ENCODE measurements around the gene GNB1. TPM values are rescaled to one million over a fixed set of nuclear protein-coding genes. Genes with fewer than 3 reads are reported as not detected.

GNB1 gene
- total and polyA plus RNA-seq, 3 experiments from 2014 or later: 114 to 470 (median 436) TPM

DNA sequence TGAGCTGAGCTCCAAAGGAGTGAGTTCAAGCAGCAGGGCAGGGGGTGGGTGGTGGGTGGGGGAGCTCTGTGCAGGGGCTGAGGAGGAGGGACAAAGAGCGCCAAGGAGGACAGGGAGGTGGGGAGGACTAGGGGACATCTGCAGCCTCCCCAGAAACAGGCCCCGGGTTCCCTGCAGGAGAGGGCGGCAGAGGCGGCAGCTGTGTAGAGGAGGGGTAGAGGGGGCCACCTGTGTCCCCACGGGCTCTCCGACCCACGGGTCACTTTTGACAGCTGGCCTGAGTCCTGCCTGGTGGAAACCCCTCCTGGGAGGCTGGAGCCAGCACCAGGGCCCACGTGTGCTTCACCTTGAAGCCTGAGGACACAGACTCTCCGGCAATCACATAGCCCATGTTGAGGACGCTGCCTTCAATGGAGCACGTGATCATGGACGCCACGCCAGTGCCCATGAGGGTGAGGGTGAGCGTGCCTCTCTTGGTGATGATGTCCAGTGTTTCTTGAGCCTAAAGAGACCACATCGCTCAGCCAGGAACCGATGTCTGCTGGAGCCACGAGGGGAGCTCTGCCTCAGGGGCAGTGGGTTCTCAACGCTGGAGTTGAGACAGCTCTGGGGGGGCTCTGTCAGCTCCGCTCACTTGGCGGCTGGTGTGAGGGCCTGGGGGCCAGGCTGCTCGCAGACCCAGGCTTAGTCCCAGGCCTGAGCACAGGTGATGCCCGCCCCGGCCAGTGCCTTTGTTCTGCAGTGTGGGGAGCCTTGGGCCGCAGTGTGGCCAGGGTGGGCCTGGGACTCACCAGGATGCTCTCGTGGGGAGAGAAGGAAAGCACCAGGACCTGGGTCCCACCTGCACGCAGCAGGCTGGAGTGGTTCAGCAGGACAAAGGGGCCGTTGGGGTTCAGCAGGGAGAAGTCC, 34.8 kb upstream of the GNB1 start:
- H3K4me3 ChIP-seq (ENCODE audit: low read length): no peak overlapping the region
- POLR2A ChIA-PET: no interaction called here
- H3K9me3 Mint-ChIP-seq: no peaks in the 10 kb centered on the region

DNA sequence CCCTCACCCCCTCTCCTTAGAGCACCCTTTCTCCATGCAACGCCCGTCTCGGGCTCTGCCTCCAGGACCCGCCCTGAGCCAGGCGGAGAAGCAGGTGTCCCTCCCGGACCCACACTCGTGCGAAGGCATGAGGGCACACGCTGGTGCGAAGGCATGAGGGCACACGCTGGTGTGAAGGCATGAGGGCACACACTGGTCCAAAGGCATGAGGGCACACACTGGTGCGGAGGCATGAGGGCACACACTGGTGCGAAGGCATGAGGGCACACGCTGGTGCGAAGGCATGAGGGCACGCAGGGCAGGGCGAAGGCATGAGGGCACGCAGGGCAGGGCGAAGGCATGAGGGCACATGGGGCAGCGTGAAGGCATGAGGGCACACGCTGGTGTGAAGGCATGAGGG, 34.0 kb upstream of the GNB1 start:
- H3K4me1 Mint-ChIP-seq: no peaks in the 10 kb centered on the region
- H3K9me3 Mint-ChIP-seq: no peaks in the 10 kb centered on the region
- Histone ChIP-seq H3K4me3 (ENCODE audit: low read length) (no peak overlapping the region), H3K27me3 (ENCODE audit: insufficient read depth, low read length, poor library complexity, severe bottlenecking) (no peaks in the 10 kb centered on the region), H3K4me1 (ENCODE audit: insufficient read depth, low read length) (peaks cover 2% of the 10 kb centered on the region), H3K9me3 (ENCODE audit: low read length) (no peaks in the 10 kb centered on the region), H3K27ac (ENCODE audit: low read depth, low read length) (no peak overlapping the region), H3K36me3 (ENCODE audit: insufficient read depth, low read length) (no peaks in the 10 kb centered on the region)
- H3K27me3 Mint-ChIP-seq: no peaks in the 10 kb centered on the region
- H3K27ac Mint-ChIP-seq: no peak overlapping the region
- no peak overlapping the region for H3K4me3 Mint-ChIP-seq
- no peak for DNase-seq
- POLR2A ChIA-PET: no interaction called here
- CTCF ChIA-PET: no interaction called here
- H3K36me3 Mint-ChIP-seq: no peaks in the 10 kb centered on the region

More for the DNA sequence above, 34.8 kb upstream of the GNB1 start:
- H3K4me1 Mint-ChIP-seq: no peaks in the 10 kb centered on the region
- no peak overlapping the region for H3K27ac Mint-ChIP-seq
- H3K4me3 Mint-ChIP-seq: no peak overlapping the region
- no peak overlapping the region for H3K27ac ChIP-seq (ENCODE audit: low read depth, low read length)
- no peaks in the 10 kb centered on the region for H3K36me3 ChIP-seq (ENCODE audit: insufficient read depth, low read length)
- CTCF ChIA-PET: no interaction called here
- DNase-seq: no peak
- H3K4me1 ChIP-seq (ENCODE audit: insufficient read depth, low read length): no peaks in the 10 kb centered on the region
- H3K9me3 ChIP-seq (ENCODE audit: low read length): no peaks in the 10 kb centered on the region
- H3K27me3 ChIP-seq (ENCODE audit: insufficient read depth, low read length, poor library complexity, severe bottlenecking): no peaks in the 10 kb centered on the region
- no peaks in the 10 kb centered on the region for H3K27me3 Mint-ChIP-seq
- no peaks in the 10 kb centered on the region for H3K36me3 Mint-ChIP-seq

DNA sequence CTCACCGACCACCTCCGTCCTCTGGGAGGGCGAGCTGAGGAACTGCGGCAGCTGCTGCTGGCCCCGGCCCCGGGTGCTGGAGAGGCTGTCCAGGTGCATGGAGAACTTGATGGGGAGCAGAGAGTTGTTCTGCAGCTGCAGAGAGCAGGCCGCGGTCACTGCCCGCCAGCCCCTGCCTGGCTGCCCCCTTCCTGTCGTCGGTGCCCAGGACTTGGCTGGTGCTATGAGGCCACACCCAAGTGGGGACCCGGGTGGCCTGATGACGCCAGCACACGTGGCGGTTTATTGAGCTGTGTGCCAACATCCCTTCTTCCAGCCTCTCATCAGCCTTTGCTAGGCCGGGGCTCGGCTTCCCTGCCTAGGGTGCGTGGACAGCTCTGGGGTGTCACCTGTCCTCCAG, 33.5 kb upstream of the GNB1 start:
- Histone ChIP-seq H3K36me3 (ENCODE audit: insufficient read depth, low read length) (no peaks in the 10 kb centered on the region), H3K27ac (ENCODE audit: low read depth, low read length) (no peak overlapping the region), H3K27me3 (ENCODE audit: insufficient read depth, low read length, poor library complexity, severe bottlenecking) (no peaks in the 10 kb centered on the region), H3K4me1 (ENCODE audit: insufficient read depth, low read length) (peaks cover 6% of the 10 kb centered on the region), H3K9me3 (ENCODE audit: low read length) (no peaks in the 10 kb centered on the region), H3K4me3 (ENCODE audit: low read length) (no peak overlapping the region)
- Mint-ChIP-seq H3K4me3 (no peak overlapping the region), H3K36me3 (no peaks in the 10 kb centered on the region), H3K27me3 (no peaks in the 10 kb centered on the region), H3K4me1 (peaks cover 0 to 3% (median 0%) of the 10 kb centered on the region in 3 donors), H3K9me3 (no peaks in the 10 kb centered on the region), H3K27ac (no peak overlapping the region)
- DNase-seq: no peak
- CTCF ChIA-PET: interaction anchor here (0.7 kb wide), 1 partner anchor 15 kb away, joined by 3 read pairs; no protein-coding TSS in a partner anchor
- POLR2A ChIA-PET: no interaction called here

DNA sequence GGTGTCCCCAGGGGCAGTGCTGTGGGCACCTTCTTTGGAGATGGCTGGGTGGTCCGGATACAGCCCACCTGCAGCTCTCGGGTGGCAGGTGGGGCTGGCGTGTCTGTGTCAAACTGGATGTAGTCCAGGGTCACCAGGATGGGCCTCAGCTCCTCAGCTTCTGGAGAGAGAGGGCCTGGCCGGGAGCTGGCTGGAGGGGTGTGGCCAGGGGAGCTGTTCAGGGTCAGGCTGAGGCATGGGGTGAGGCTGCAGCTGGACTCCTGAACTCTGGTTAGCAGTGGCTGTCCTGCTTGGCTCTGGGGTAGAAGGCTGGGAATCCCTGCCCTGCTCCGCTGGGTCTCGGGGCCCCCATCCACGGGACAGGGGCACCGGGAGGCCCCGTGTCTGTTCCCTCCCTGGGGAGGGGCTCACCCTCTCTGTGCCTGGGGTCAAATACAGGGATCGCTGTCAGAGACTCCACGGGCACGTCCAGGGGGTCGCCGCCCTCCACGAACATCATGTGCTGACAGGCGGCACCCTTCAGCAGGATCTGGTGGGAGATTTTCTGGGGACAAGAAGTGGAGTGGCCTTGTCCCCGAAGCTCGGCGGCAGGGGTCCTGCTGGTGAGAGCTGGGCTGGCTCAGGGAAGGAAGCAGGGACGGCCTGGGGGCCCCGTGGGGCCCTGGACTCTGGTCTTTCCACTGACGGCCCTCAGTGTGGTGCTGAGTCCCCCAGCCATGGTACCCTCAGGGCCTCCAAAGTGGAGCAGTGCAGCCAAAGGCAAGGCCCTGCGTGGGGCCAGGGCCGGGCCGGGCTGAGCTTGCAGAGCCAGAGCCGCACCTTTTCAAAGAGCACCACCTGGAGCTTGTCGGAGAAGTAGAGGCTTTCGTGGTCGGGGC, 32.3 kb upstream of the GNB1 start:
- Histone ChIP-seq H3K27me3 (ENCODE audit: insufficient read depth, low read length, poor library complexity, severe bottlenecking) (no peaks in the 10 kb centered on the region), H3K4me3 (ENCODE audit: low read length) (no peak overlapping the region), H3K27ac (ENCODE audit: low read depth, low read length) (no peak overlapping the region), H3K36me3 (ENCODE audit: insufficient read depth, low read length) (no peaks in the 10 kb centered on the region), H3K4me1 (ENCODE audit: insufficient read depth, low read length) (peaks cover 12% of the 10 kb centered on the region), H3K9me3 (ENCODE audit: low read length) (no peaks in the 10 kb centered on the region)
- no peak for DNase-seq
- Mint-ChIP-seq H3K27ac (no peak overlapping the region), H3K4me1 (peaks cover 0 to 7% (median 0%) of the 10 kb centered on the region in 3 donors), H3K9me3 (no peaks in the 10 kb centered on the region), H3K27me3 (no peaks in the 10 kb centered on the region), H3K36me3 (no peaks in the 10 kb centered on the region), H3K4me3 (no peak overlapping the region)
- CTCF ChIA-PET: interaction anchor here (0.7 kb wide), 1 partner anchor 14 kb away, joined by 3 read pairs; no protein-coding TSS in a partner anchor
- POLR2A ChIA-PET: no interaction called here

DNA sequence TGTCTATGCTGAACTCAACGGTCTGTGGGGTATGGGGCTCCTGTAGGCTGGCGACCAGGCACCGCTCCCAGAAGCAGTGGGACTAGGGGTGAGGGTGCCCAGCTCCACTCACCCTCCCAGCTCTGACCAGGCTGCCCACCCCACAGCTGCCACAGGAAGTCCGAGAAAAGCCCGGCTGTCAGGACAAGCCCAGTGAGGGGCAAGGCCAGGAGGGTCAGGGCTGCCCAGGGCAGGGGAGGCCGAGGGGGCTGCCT, 31.7 kb upstream of the GNB1 start:
- H3K36me3 Mint-ChIP-seq: no peaks in the 10 kb centered on the region
- DNase-seq: no peak
- H3K9me3 Mint-ChIP-seq: no peaks in the 10 kb centered on the region
- H3K27ac ChIP-seq (ENCODE audit: low read depth, low read length): no peak overlapping the region
- H3K4me3 ChIP-seq (ENCODE audit: low read length): no peak overlapping the region
- no peaks in the 10 kb centered on the region for H3K27me3 Mint-ChIP-seq
- no peaks in the 10 kb centered on the region for H3K36me3 ChIP-seq (ENCODE audit: insufficient read depth, low read length)
- H3K9me3 ChIP-seq (ENCODE audit: low read length): no peaks in the 10 kb centered on the region
- POLR2A ChIA-PET: no interaction called here
- peak overlapping the region in 1 of 8 donors; percentile 42 for H3K27ac Mint-ChIP-seq
- H3K4me1 ChIP-seq (ENCODE audit: insufficient read depth, low read length): peaks cover 18% of the 10 kb centered on the region
- no peak overlapping the region for H3K4me3 Mint-ChIP-seq
- no peaks in the 10 kb centered on the region for H3K27me3 ChIP-seq (ENCODE audit: insufficient read depth, low read length, poor library complexity, severe bottlenecking)
- H3K4me1 Mint-ChIP-seq: peaks cover 0 to 8% (median 3%) of the 10 kb centered on the region in 3 donors
- CTCF ChIA-PET: no interaction called here

DNA sequence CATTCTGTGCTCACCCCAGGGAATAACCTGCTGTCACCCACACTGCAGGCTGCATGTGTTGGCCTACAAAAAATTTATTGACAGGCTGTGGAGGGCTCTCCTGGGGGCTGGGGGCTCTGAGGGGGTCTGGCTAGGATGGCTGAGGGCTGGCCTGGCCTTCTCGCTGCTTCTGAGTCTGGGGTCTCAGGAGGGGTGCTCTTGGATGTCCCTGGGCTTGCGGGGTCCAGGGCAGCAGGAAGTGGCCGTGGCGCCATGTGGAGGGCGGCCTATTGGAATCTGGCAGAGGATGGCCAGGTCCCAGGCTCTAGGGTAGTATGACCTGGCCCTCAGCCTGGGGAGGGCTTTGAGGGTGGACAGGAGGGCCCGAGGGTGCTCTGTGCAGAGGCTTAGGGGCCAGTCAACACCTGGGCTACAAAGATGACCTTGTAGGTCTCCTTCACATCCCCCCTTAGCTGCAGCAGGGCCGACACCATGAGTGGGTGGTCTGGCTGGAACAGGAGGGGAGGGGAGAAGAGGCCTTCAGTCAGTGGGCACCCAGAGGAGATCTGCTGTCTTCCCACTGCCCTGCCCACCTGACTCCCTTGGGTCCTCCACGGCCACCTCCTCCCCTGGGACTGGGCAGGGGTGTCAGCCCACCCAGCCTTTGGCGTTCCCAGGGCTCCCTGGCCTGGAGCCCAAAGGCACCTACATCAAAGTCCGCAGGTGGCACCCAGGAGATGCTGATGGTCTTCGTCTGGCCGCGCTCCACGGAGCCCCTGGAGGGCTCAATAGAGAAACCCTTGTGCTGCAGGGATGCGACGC, 31.2 kb upstream of the GNB1 start:
- CTCF ChIA-PET: no interaction called here
- POLR2A ChIA-PET: no interaction called here

DNA sequence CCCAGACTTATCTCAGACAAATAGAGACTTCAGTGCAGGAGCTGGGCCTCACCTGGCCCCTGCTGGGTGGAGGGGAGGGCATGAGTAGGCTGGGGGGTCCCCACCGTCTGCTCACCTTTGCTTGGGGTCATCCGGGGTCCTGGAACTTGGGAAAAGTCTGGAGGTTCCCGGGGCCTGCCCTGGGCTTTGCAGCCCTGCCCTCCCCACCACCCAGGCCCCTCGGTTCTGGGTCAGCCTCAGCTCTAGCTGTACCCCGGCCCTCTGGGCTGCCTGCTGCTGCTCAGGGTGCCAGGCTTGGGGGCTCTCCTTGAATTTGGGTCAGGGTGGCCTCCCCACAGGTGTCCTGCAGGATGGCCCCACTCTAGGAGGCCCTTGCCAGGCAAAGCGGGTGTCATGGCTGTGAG, 30.6 kb upstream of the GNB1 start:
- Mint-ChIP-seq H3K4me1 (peaks cover 0 to 8% (median 3%) of the 10 kb centered on the region in 3 donors), H3K4me3 (no peak overlapping the region), H3K27me3 (no peaks in the 10 kb centered on the region), H3K9me3 (no peaks in the 10 kb centered on the region), H3K27ac (no peak overlapping the region), H3K36me3 (no peaks in the 10 kb centered on the region)
- Histone ChIP-seq H3K4me1 (ENCODE audit: insufficient read depth, low read length) (peaks cover 18% of the 10 kb centered on the region), H3K27me3 (ENCODE audit: insufficient read depth, low read length, poor library complexity, severe bottlenecking) (no peaks in the 10 kb centered on the region), H3K4me3 (ENCODE audit: low read length) (no peak overlapping the region), H3K36me3 (ENCODE audit: insufficient read depth, low read length) (no peaks in the 10 kb centered on the region), H3K9me3 (ENCODE audit: low read length) (no peaks in the 10 kb centered on the region), H3K27ac (ENCODE audit: low read depth, low read length) (no peak overlapping the region)
- CTCF ChIA-PET: interaction anchor here (0.8 to 1.0 kb wide), 2 partner anchors 12 to 123 kb away, joined by 3 to 4 read pairs; no protein-coding TSS in a partner anchor
- no peak for DNase-seq
- POLR2A ChIA-PET: no interaction called here

More for the DNA sequence above, 31.2 kb upstream of the GNB1 start:
- no peaks in the 10 kb centered on the region for H3K36me3 ChIP-seq (ENCODE audit: insufficient read depth, low read length)
- no peak overlapping the region for H3K27ac ChIP-seq (ENCODE audit: low read depth, low read length)
- peak overlapping the region in 3 of 8 donors; percentile 42 to 63 (median 58) for H3K27ac Mint-ChIP-seq
- no peak overlapping the region for H3K4me3 ChIP-seq (ENCODE audit: low read length)
- no peaks in the 10 kb centered on the region for H3K36me3 Mint-ChIP-seq
- no peaks in the 10 kb centered on the region for H3K9me3 ChIP-seq (ENCODE audit: low read length)
- H3K27me3 Mint-ChIP-seq: no peaks in the 10 kb centered on the region
- peaks cover 0 to 8% (median 3%) of the 10 kb centered on the region in 3 donors for H3K4me1 Mint-ChIP-seq
- no peaks in the 10 kb centered on the region for H3K27me3 ChIP-seq (ENCODE audit: insufficient read depth, low read length, poor library complexity, severe bottlenecking)
- peaks cover 18% of the 10 kb centered on the region for H3K4me1 ChIP-seq (ENCODE audit: insufficient read depth, low read length)
- H3K4me3 Mint-ChIP-seq: no peak overlapping the region
- no peak for DNase-seq
- no peaks in the 10 kb centered on the region for H3K9me3 Mint-ChIP-seq

Data from CD8-positive, alpha-beta memory T cell (primary cell).